HUES64 (cell line): ENCODE data around the gene SIAH1.

Source experiments
- H3K27ac ChIP-seq: 2 replicates; pipeline ENCODE4 v1.7.0; 2013; ENCODE audit warnings: low read depth, low read length, inconsistent platforms
- H3K27me3 ChIP-seq: 2 replicates; pipeline ENCODE4 v1.6.1; 2013; ENCODE audit warnings: mild to moderate bottlenecking, low read length; ENCODE audit not compliant: insufficient read depth
- H3K36me3 ChIP-seq: 2 replicates; pipeline ENCODE4 v1.6.1; 2013; ENCODE audit warnings: mild to moderate bottlenecking, low read length; ENCODE audit not compliant: insufficient read depth
- H3K4me1 ChIP-seq: 2 replicates; pipeline ENCODE4 v1.6.1; 2013; ENCODE audit warnings: mild to moderate bottlenecking, low read length, moderate library complexity; ENCODE audit not compliant: insufficient read depth
- H3K4me3 ChIP-seq: 2 replicates; pipeline ENCODE4 v1.5.1; 2013; ENCODE audit warnings: mild to moderate bottlenecking, low read length, moderate library complexity
- H3K9ac ChIP-seq: 2 replicates; pipeline ENCODE4 v1.6.1; 2013; ENCODE audit warnings: mild to moderate bottlenecking, low read depth, low read length
- H3K9me3 ChIP-seq: 2 replicates; pipeline ENCODE4 v1.6.1; 2013; ENCODE audit warnings: low read depth, low read length; ENCODE audit not compliant: insufficient read depth
- WGBS: fragments of 150-250, 120-280 bp; methylation state at CpG from one replicate; pipeline ENCODE4 v1.1.7; 2013; ENCODE audit warnings: missing lambda C conversion rate; 5-methylcytosine and 5-hydroxymethylcytosine counted together

The SIAH1 gene

DNA sequence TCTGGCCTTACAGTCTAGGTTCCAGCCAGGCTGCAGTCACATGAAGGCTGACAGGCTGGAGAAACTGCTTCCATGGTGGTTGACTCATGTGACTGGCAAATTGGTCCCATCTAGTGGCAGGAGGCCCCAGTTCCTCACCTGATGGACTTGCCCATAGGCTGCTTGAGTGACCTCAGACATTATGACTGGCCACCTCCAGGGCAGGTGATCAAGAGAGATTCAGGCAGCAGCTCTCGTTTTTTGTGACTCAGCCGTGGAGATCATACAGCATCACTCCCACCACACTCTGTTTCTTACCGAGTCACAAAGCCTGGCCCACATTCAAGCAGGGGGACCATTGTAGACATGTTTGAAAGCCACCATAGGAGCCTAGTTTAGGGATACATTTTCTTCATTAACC lies 34.5 kb downstream of the SIAH1 start:
- Histone ChIP-seq H3K4me1 (no peaks in the 10 kb centered on the region), H3K4me3 (no peak overlapping the region), H3K27me3 (no peaks in the 10 kb centered on the region), H3K36me3 (peaks cover 42% of the 10 kb centered on the region), H3K9ac (no peak overlapping the region), H3K9me3 (no peaks in the 10 kb centered on the region), H3K27ac (no peak overlapping the region)
- 96% methylated on average over 3 of the region's 3 CpGs for WGBS

GRCh38 chr16:48347980-48348379 lies 37.2 kb downstream of the SIAH1 start:
- Histone ChIP-seq H3K27ac (no peak overlapping the region), H3K4me3 (no peak overlapping the region), H3K9ac (no peak overlapping the region), H3K4me1 (no peaks in the 10 kb centered on the region), H3K36me3 (peaks cover 45% of the 10 kb centered on the region), H3K27me3 (no peaks in the 10 kb centered on the region), H3K9me3 (no peaks in the 10 kb centered on the region)
- 95% methylated on average over 3 of the region's 4 CpGs for WGBS

- Histone ChIP-seq H3K27me3 (no peaks in the 10 kb centered on the region), H3K9me3 (no peaks in the 10 kb centered on the region), H3K4me1 (no peaks in the 10 kb centered on the region), H3K4me3 (no peak overlapping the region), H3K9ac (no peak overlapping the region), H3K36me3 (peaks cover 44% of the 10 kb centered on the region), H3K27ac (no peak overlapping the region)
- 95% methylated on average over 20 of the region's 20 CpGs for WGBS
Measured at GRCh38 chr16:48347191-48347865, 37.9 kb downstream of the SIAH1 start.

GRCh38 chr16:48342591-48342990 lies 42.6 kb downstream of the SIAH1 start:
- H3K9me3 ChIP-seq = no peaks in the 10 kb centered on the region
- no peaks in the 10 kb centered on the region for H3K27me3 ChIP-seq
- H3K4me3 ChIP-seq = no peak overlapping the region
- no peaks in the 10 kb centered on the region for H3K4me1 ChIP-seq
- 96% methylated on average over 2 of the region's 2 CpGs for WGBS
- H3K9ac ChIP-seq = no peak overlapping the region
- H3K36me3 ChIP-seq = 0 out of 2 replicates have a peak, but pooled peaks cover 15% of the 10 kb centered on the region
- H3K27ac ChIP-seq = no peak overlapping the region

GRCh38 chr16:48340054-48340453 lies 45.2 kb downstream of the SIAH1 start:
- peaks cover 21% of the 10 kb centered on the region for H3K36me3 ChIP-seq
- H3K9ac ChIP-seq = no peak overlapping the region
- 100% methylated on average over 1 of the region's 1 CpG for WGBS
- no peaks in the 10 kb centered on the region for H3K9me3 ChIP-seq
- H3K27ac ChIP-seq = no peak overlapping the region
- no peaks in the 10 kb centered on the region for H3K27me3 ChIP-seq
- H3K4me3 ChIP-seq = no peak overlapping the region
- H3K4me1 ChIP-seq = peaks cover 12% of the 10 kb centered on the region

- WGBS = 96% methylated on average over 3 of the region's 3 CpGs
- H3K27me3 ChIP-seq = no peaks in the 10 kb centered on the region
- H3K36me3 ChIP-seq = peaks cover 21% of the 10 kb centered on the region
- peaks cover 17% of the 10 kb centered on the region for H3K4me1 ChIP-seq
- H3K27ac ChIP-seq = peak overlapping the region; percentile 14; the same call in 1 of the 2 replicates
- no peaks in the 10 kb centered on the region for H3K9me3 ChIP-seq
- H3K4me3 ChIP-seq = no peak overlapping the region
- H3K9ac ChIP-seq = no peak overlapping the region
Measured at GRCh38 chr16:48335961-48336360, 49.3 kb downstream of the SIAH1 start.

DNA sequence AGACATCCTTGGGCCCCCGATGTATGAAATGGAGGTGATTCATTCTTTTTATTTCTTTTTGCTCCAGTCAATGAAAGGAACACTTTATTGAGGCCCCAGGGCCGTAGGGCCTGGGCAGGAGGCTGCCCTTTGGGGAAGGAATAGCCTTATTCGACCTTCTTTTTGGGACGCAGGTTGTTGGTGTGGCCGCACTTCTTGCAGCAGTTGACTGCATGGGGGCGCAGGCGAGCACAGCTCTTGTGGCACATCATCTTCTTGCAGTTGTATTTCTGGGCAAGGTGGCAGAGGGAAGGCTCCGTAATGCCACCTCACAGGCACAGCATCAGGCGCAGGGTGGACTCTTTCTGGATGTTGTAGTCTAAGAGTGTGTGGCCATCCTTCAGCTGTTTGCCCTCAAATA lies 50.9 kb downstream of the SIAH1 start:
- Histone ChIP-seq H3K9me3 (no peaks in the 10 kb centered on the region), H3K27ac (no peak overlapping the region), H3K9ac (no peak overlapping the region), H3K4me3 (no peak overlapping the region), H3K4me1 (peaks cover 17% of the 10 kb centered on the region), H3K36me3 (peaks cover 15% of the 10 kb centered on the region), H3K27me3 (no peaks in the 10 kb centered on the region)
- 88% methylated on average over 9 of the region's 9 CpGs for WGBS

DNA sequence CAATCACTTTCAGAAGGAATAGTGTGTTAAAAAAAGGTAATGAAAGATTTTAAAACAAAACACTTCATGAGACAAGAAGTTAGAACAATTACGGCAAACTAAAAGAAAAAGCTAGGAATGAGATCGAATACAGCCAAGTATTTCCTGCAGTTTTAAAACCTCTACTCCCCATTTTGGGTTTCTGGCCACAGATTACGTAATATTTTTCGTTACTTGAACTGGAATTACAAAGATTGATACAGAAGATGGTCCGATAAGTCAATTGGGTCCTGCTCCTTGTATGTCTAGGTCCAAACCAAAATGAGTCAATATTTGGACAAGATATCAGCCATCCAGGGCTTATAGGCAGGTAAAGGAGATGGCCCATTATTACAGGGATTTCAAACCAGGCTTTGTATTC lies 52.2 kb downstream of the SIAH1 start:
- peaks cover 15% of the 10 kb centered on the region for H3K36me3 ChIP-seq
- no peaks in the 10 kb centered on the region for H3K9me3 ChIP-seq
- no peak overlapping the region for H3K9ac ChIP-seq
- H3K27ac ChIP-seq = no peak overlapping the region
- peaks cover 17% of the 10 kb centered on the region for H3K4me1 ChIP-seq
- no peaks in the 10 kb centered on the region for H3K27me3 ChIP-seq
- H3K4me3 ChIP-seq = no peak overlapping the region
- 94% methylated on average over 5 of the region's 5 CpGs for WGBS

- no peaks in the 10 kb centered on the region for H3K9me3 ChIP-seq
- H3K4me1 ChIP-seq = peaks cover 11% of the 10 kb centered on the region
- H3K27ac ChIP-seq = no peak overlapping the region
- H3K4me3 ChIP-seq = no peak overlapping the region
- no peaks in the 10 kb centered on the region for H3K27me3 ChIP-seq
- no peak overlapping the region for H3K9ac ChIP-seq
- peaks cover 9% of the 10 kb centered on the region for H3K36me3 ChIP-seq
- WGBS = 100% methylated on average over 2 of the region's 3 CpGs
Measured at GRCh38 chr16:48330841-48331192, 54.4 kb downstream of the SIAH1 start.

GRCh38 chr16:48330189-48330840 lies 54.9 kb downstream of the SIAH1 start:
- peaks cover 8% of the 10 kb centered on the region for H3K36me3 ChIP-seq
- H3K9me3 ChIP-seq = no peaks in the 10 kb centered on the region
- WGBS = 96% methylated on average over 2 of the region's 2 CpGs
- no peak overlapping the region for H3K9ac ChIP-seq
- no peak overlapping the region for H3K4me3 ChIP-seq
- H3K27ac ChIP-seq = no peak overlapping the region
- no peaks in the 10 kb centered on the region for H3K27me3 ChIP-seq
- H3K4me1 ChIP-seq = peaks cover 6% of the 10 kb centered on the region

GRCh38 chr16:48329138-48329537 lies 56.1 kb downstream of the SIAH1 start:
- no peak overlapping the region for H3K9ac ChIP-seq
- no peaks in the 10 kb centered on the region for H3K9me3 ChIP-seq
- no peak overlapping the region for H3K27ac ChIP-seq
- H3K4me3 ChIP-seq = no peak overlapping the region
- no peaks in the 10 kb centered on the region for H3K36me3 ChIP-seq
- WGBS = 90% methylated on average over 4 of the region's 4 CpGs
- peaks cover 5% of the 10 kb centered on the region; the same call in 1 of the 2 replicates for H3K4me1 ChIP-seq
- no peaks in the 10 kb centered on the region for H3K27me3 ChIP-seq
